HepG2 (cell line): ENCODE results near the gene CLDN9. TPM values are rescaled to one million over a fixed set of nuclear protein-coding genes. Genes with fewer than 3 reads are reported as not detected.
A peak's percentile ranks its signal among the peaks of the same experiment; 100 is the strongest.

ENCODE experiments used
- CREM ChIP-seq, 2 experiments: sonication (generic) in 1 of 2; formaldehyde crosslinking in 1 of 2; IDR thresholded peaks; 2 replicates each; pipeline versions ENCODE4 v1.4.0 to v1.6.1; 2016 to 2020; ENCODE audit warnings: antibody characterized with exemption in 1 of 2, mild to moderate bottlenecking in 1 of 2, missing genetic modification reagents in 1 of 2
- KLF11 ChIP-seq: IDR thresholded peaks from 2 replicates; pipeline ENCODE4 v1.6.1; 2016; ENCODE audit warnings: missing compliant biosample characterization
- KLF15 ChIP-seq: sonication (generic); formaldehyde crosslinking; IDR thresholded peaks from 2 replicates; pipeline ENCODE4 v1.8.1; 2023; ENCODE audit warnings: borderline replicate concordance, mild to moderate bottlenecking, inconsistent platforms, missing genetic modification reagents, mixed read lengths
- MAFF ChIP-seq: IDR thresholded peaks from 2 replicates; pipeline ENCODE4 v1.6.1; 2011; ENCODE audit warnings: low read depth, low read length, improper control_type of control experiment
- NFYB ChIP-seq: sonication (generic); formaldehyde crosslinking; IDR thresholded peaks from 2 replicates; pipeline ENCODE4 v1.4.0; 2020; ENCODE audit warnings: missing genetic modification reagents
- RFX5 ChIP-seq: IDR thresholded peaks from 2 replicates; pipeline ENCODE4 v1.6.1; 2011; ENCODE audit warnings: low read depth, low read length, improper control_type of control experiment
- SNAI1 ChIP-seq: sonication (generic); formaldehyde crosslinking; IDR thresholded peaks from 2 replicates; pipeline ENCODE4 v1.5.0; 2020; ENCODE audit warnings: mild to moderate bottlenecking, missing genetic modification reagents, borderline replicate concordance
- TAF1 ChIP-seq: sonication (generic); formaldehyde crosslinking; IDR thresholded peaks from 2 replicates; pipeline ENCODE4 v1.4.0; 2020; ENCODE audit warnings: missing genetic modification reagents
- ZNF335 ChIP-seq: sonication (generic); formaldehyde crosslinking; IDR thresholded peaks from 2 replicates; pipeline ENCODE4 v1.4.0; 2020; ENCODE audit warnings: missing genetic modification reagents
- ZNF703 ChIP-seq: sonication (generic); formaldehyde crosslinking; IDR thresholded peaks from 2 replicates; pipeline ENCODE4 v1.5.1; 2020; ENCODE audit warnings: missing genetic modification reagents, mild to moderate bottlenecking, moderate library complexity, borderline replicate concordance
- ZNF709 ChIP-seq: sonication (generic); formaldehyde crosslinking; IDR thresholded peaks from 2 replicates; pipeline ENCODE4 v1.5.0; 2020; ENCODE audit warnings: mild to moderate bottlenecking, missing genetic modification reagents
- ZNF792 ChIP-seq: IDR thresholded peaks from 2 replicates; pipeline ENCODE4 v1.6.1; 2016
- polyA plus RNA-seq, 8 experiments: library from polyadenylated mRNA; depleted of rRNA in 3 of 8; stranded (reverse) in 7 of 8; unstranded in 1 of 8; fragments of >200 nt; fragmentation: Illumina TruSeq in 4 of 8; extraction: Trizol in 4 of 8; gene quantifications; 2 replicates each; pipeline versions ENCODE4 v1.2.1 to v1.2.3, GENCODE V29; 2011 to 2016; ENCODE audit warnings: low read depth in 4 of 8, missing spikeins in 1 of 8, mixed read lengths in 1 of 8; ENCODE audit not compliant: insufficient read depth in 1 of 8
- total RNA-seq, 5 experiments: library from RNA; depleted of rRNA; stranded (reverse); fragments of >200 nt; fragmentation: Illumina TruSeq; extraction: Trizol; gene quantifications; 2 replicates each; pipeline ENCODE4 v1.2.3, GENCODE V29; 2016; ENCODE audit warnings: low read depth in 1 of 5
- TF ChIP-seq, protein P1 (sequence below): sonication (generic); formaldehyde crosslinking; IDR thresholded peaks from 2 replicates; pipeline ENCODE4 v1.5.1; 2020; ENCODE audit warnings: mild to moderate bottlenecking, missing genetic modification reagents, moderate library complexity
- TF ChIP-seq, protein P2 (sequence below): sonication (generic); formaldehyde crosslinking; IDR thresholded peaks from 2 replicates; pipeline ENCODE4 v1.4.0; 2020; ENCODE audit warnings: low read depth, mild to moderate bottlenecking, missing genetic modification reagents
- TF ChIP-seq, protein P3 (sequence below): sonication (generic); formaldehyde crosslinking; IDR thresholded peaks from 2 replicates; pipeline ENCODE4 v1.4.0; 2020; ENCODE audit warnings: mild to moderate bottlenecking, missing genetic modification reagents
- TF ChIP-seq, protein P4 (sequence below): fragments of 450-650 bp; IDR thresholded peaks from 2 replicates; pipeline ENCODE4 v1.6.1; 2017
- TF ChIP-seq, protein P5 (sequence below): sonication (generic); formaldehyde crosslinking; conservative IDR thresholded peaks from 2 replicates; pipeline ENCODE4 v1.5.0; 2020; ENCODE audit warnings: missing genetic modification reagents
- TF ChIP-seq, protein P6 (sequence below): sonication (generic); formaldehyde crosslinking; IDR thresholded peaks from 2 replicates; pipeline ENCODE4 v1.4.0; 2020; ENCODE audit warnings: missing genetic modification reagents
- TF ChIP-seq, protein P7 (sequence below): sonication (generic); formaldehyde crosslinking; IDR thresholded peaks from 2 replicates; pipeline ENCODE4 v1.8.0; 2022; ENCODE audit warnings: mild to moderate bottlenecking, missing genetic modification reagents, borderline replicate concordance

Gene CLDN9
- total and polyA plus RNA-seq, 2 of the 13 experiments (the other 11 are each of a cell fraction or from before 2014, with no cell fraction given) = 0.15 to 0.26 TPM

DNA sequence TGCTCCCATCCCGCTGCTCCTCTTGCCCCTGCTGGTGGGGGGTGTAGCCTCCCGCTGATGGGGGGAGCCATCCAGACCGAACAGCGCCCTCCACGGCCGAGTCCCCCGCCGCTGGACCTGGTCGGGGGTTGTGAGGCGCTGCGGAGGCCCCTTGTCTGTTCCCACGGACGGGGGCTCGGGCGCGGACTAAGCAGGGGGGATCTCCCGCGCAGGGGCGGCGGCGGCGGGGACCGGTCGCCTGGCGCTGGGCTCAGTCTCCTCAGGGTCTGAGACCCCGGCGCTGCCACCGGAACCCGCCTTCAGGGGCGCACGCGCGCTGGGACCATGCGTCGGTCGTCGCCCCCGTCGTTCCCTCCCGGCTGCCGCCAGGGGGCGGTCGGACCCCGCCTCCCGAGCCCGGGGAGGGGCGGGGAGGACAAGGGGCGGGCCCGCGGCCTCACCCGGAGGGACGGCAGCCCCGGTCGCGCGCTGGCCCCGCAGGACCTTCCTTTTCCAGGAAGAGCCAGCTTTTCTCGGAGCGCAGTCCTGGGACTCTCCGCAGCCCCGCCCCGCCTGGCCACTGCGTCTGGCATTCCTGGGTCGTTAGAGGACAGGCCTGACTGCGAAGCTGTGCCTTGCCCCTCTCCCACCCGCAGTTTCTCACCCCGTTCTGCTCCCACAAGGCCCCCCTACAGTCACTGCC, 46.5 kb downstream of the CLDN9 start (continued):
- TF ChIP-seq, protein P1, sequence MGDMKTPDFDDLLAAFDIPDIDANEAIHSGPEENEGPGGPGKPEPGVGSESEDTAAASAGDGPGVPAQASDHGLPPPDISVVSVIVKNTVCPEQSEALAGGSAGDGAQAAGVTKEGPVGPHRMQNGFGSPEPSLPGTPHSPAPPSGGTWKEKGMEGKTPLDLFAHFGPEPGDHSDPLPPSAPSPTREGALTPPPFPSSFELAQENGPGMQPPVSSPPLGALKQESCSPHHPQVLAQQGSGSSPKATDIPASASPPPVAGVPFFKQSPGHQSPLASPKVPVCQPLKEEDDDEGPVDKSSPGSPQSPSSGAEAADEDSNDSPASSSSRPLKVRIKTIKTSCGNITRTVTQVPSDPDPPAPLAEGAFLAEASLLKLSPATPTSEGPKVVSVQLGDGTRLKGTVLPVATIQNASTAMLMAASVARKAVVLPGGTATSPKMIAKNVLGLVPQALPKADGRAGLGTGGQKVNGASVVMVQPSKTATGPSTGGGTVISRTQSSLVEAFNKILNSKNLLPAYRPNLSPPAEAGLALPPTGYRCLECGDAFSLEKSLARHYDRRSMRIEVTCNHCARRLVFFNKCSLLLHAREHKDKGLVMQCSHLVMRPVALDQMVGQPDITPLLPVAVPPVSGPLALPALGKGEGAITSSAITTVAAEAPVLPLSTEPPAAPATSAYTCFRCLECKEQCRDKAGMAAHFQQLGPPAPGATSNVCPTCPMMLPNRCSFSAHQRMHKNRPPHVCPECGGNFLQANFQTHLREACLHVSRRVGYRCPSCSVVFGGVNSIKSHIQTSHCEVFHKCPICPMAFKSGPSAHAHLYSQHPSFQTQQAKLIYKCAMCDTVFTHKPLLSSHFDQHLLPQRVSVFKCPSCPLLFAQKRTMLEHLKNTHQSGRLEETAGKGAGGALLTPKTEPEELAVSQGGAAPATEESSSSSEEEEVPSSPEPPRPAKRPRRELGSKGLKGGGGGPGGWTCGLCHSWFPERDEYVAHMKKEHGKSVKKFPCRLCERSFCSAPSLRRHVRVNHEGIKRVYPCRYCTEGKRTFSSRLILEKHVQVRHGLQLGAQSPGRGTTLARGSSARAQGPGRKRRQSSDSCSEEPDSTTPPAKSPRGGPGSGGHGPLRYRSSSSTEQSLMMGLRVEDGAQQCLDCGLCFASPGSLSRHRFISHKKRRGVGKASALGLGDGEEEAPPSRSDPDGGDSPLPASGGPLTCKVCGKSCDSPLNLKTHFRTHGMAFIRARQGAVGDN (CRISPR knock-in tag) = peak; percentile 83
- peak; percentile 50; the same call in 1 of the 2 replicates for TF ChIP-seq ZNF792 (CRISPR knock-in tag)
- TF ChIP-seq ZNF703 (CRISPR knock-in tag) = peak; percentile 61; the same call in 1 of the 2 replicates
- TF ChIP-seq KLF15 = no peak
- no peak for TF ChIP-seq KLF11 (CRISPR knock-in tag)
- TF ChIP-seq, protein P2, sequence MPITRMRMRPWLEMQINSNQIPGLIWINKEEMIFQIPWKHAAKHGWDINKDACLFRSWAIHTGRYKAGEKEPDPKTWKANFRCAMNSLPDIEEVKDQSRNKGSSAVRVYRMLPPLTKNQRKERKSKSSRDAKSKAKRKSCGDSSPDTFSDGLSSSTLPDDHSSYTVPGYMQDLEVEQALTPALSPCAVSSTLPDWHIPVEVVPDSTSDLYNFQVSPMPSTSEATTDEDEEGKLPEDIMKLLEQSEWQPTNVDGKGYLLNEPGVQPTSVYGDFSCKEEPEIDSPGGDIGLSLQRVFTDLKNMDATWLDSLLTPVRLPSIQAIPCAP (CRISPR knock-in tag) = 0 out of 2 replicates have a peak, but pooled peaks have one; percentile 38
- TF ChIP-seq ZNF335 (CRISPR knock-in tag) = no peak
- no peak for TF ChIP-seq RFX5
- TF ChIP-seq NFYB (CRISPR knock-in tag) = no peak; the same call in 1 of the 2 replicates
- no peak for TF ChIP-seq CREM (IDR thresholded peaks at IDR 0.05)
- no peak for TF ChIP-seq CREM (CRISPR knock-in tag; IDR thresholded peaks at IDR 0.05)
- TF ChIP-seq, protein P3, sequence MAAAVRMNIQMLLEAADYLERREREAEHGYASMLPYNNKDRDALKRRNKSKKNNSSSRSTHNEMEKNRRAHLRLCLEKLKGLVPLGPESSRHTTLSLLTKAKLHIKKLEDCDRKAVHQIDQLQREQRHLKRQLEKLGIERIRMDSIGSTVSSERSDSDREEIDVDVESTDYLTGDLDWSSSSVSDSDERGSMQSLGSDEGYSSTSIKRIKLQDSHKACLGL (CRISPR knock-in tag) = no peak
- TF ChIP-seq SNAI1 (CRISPR knock-in tag) = 0 out of 2 replicates have a peak, but pooled peaks have one; percentile 45
- TF ChIP-seq, protein P4, sequence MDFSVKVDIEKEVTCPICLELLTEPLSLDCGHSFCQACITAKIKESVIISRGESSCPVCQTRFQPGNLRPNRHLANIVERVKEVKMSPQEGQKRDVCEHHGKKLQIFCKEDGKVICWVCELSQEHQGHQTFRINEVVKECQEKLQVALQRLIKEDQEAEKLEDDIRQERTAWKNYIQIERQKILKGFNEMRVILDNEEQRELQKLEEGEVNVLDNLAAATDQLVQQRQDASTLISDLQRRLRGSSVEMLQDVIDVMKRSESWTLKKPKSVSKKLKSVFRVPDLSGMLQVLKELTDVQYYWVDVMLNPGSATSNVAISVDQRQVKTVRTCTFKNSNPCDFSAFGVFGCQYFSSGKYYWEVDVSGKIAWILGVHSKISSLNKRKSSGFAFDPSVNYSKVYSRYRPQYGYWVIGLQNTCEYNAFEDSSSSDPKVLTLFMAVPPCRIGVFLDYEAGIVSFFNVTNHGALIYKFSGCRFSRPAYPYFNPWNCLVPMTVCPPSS = no peak
- TF ChIP-seq, protein P5, sequence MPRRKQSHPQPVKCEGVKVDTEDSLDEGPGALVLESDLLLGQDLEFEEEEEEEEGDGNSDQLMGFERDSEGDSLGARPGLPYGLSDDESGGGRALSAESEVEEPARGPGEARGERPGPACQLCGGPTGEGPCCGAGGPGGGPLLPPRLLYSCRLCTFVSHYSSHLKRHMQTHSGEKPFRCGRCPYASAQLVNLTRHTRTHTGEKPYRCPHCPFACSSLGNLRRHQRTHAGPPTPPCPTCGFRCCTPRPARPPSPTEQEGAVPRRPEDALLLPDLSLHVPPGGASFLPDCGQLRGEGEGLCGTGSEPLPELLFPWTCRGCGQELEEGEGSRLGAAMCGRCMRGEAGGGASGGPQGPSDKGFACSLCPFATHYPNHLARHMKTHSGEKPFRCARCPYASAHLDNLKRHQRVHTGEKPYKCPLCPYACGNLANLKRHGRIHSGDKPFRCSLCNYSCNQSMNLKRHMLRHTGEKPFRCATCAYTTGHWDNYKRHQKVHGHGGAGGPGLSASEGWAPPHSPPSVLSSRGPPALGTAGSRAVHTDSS (CRISPR knock-in tag) = no peak
- TF ChIP-seq, protein P6, sequence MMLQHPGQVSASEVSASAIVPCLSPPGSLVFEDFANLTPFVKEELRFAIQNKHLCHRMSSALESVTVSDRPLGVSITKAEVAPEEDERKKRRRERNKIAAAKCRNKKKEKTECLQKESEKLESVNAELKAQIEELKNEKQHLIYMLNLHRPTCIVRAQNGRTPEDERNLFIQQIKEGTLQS (CRISPR knock-in tag) = no peak
- no peak; the same call in 1 of the 2 replicates for TF ChIP-seq ZNF709 (CRISPR knock-in tag)
- no peak for TF ChIP-seq MAFF
- TF ChIP-seq, protein P7, sequence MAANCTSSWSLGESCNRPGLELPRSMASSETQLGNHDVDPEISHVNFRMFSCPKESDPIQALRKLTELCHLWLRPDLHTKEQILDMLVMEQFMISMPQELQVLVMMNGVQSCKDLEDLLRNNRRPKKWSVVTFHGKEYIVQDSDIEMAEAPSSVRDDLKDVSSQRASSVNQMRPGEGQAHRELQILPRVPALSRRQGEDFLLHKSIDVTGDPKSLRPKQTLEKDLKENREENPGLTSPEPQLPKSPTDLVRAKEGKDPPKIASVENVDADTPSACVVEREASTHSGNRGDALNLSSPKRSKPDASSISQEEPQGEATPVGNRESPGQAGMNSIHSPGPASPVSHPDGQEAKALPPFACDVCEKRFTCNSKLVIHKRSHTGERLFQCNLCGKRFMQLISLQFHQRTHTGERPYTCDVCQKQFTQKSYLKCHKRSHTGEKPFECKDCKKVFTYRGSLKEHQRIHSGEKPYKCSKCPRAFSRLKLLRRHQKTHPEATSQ = 0 out of 2 replicates have a peak, but pooled peaks have one; percentile 23
- TF ChIP-seq TAF1 (CRISPR knock-in tag) = peak; percentile 56; the same call in 1 of the 2 replicates
